NCI-H2196 (cell line): ENCODE results near the gene FOXP4.

ENCODE experiments used
- DNase-seq: peaks from one replicate; lab custom pipeline; 2025; ENCODE audit not compliant: unreplicated experiment; lab: John Stamatoyannopoulos, UW

The FOXP4 gene

DNA sequence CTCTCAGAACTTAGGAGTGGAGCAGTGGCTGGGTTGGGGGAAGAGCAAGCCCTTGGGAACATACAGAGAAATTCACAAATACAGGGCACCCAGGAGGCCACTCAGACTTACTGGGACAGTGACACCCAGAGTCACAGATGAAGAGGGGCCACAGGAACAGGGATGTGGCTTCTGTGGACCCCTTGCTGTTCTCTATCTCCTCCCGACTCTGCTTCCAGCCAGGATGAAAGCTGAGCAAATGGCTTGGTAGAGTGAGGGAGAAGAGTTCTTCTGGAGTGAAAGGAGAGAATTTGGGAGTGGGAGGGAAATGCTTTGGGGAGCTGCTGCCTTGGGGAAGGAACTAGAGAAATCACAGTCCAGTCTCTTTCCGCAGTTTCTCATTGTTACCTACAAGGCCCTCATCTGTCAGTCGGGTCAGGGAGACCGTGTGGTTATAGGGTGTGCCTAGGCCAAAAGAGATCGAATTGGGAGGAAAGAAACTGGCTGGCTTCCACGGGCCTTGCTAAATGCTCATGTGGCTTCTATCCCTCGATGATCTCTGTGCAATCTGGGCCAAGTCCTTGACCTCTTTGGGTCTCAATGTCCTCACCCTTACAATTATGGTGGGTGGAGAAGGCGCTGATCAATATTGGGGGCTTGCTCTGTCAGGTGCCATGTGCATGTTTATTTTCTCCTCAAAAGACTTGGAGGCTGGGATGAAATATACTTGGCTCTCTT is 17.0 kb downstream of the FOXP4 start:
- DNase-seq, result no peak

DNA sequence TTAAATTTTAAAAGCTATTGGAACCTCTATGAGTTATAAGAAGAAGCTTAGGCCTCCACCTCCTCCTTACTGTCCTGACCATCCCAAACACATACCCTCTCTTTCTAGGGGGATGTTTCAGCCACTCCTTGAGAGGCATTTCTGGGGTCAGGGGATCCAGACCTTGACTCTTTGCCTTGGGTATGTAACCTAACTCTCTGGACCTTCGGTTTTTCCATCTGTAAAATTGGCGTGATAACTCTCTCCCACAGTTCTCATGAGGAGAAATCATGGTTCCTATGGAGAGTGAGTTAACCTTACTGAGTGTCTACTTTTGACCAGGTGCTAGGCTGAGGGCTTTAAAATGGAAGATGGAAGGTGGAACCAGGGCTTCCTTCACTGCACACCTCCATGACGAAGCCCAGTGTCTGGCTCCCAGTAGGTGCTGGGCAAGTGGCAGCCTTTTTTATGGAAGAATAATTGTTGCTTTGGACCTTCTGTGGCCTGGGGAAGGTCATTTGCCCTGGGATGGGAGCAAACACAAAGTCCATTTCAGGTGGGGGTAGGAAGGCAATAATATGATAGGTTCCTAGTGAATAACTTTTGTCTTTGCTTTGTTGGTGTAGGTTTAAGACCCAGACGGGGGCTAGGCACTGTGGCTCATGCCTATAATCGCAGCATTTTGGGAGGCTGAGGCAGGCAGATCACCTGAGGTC is 18.4 kb downstream of the FOXP4 start:
- DNase-seq, result no peak

DNA sequence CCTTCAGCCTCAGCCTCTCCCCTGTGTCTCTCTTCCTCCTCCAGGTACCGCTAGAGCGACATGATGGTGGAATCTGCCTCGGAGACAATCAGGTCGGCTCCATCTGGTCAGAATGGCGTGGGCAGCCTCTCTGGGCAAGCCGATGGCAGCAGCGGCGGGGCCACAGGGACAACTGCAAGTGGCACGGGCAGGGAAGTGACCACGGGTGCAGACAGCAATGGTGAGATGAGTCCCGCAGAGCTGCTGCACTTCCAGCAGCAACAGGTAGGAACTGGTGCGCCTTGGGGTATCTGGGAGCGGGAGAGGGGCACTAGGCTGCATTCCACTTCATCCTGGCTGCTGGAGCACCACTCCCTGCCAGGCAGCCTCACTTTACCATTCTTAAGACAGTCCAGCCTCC is 19.5 kb downstream of the FOXP4 start:
- no peak for DNase-seq

DNA sequence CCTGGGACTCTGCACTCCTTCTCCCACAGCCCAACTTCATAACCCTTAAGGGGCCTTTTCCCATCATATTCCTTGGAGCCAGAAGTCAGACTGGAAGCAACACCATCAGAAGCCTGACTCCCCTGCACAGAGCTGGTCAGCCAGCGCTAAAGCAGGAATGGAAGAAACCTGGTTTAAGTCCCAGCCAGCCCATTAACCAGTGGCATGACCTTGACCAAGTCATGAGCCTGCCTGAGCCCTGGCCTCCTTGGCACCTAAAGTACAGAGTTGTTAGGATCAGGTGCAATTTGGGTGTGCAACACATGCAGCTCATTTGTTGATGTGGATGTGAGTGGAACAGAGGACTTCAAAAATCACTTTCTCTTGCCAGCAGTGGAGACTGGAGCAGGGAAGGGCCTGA is 20.8 kb downstream of the FOXP4 start:
- no peak for DNase-seq

DNA sequence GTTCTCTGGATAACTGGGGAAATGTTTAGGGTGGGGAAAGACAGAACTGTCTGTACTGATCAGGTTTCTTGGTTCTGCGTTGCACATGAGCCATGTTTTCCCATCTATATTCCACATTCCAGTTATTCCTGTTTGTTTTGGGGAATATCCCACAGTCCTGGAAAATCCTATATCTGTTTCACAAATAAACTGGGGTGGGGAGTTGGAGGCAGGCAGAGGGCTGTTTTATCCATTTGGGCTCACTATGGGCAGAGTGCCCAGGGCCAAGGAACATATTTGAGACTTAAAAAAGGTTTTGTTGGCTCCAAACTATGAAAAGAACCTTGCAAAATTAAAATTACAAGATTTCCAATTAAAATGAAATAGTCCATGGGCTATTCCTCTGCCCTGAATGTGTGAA is 21.5 kb downstream of the FOXP4 start:
- DNase-seq, result no peak

DNA sequence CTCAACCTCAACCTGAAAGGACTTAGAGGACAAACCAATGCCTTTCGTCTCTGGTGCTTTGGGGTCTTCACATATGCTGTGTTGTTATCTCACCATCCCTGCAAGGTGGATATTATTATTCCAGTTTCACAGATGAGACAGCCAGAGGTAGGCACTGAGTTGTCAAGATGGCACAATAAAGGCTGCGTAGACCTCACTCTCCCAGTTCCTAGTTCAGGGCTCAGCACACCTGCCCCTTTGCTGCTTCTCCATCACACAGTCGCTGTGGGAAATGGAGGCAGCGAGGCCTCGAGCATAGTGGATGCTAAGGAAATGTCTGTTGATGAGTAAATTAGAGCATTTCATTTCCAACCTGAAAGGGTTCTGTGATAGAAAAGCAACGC is 22.0 kb downstream of the FOXP4 start:
- no peak for DNase-seq

DNA sequence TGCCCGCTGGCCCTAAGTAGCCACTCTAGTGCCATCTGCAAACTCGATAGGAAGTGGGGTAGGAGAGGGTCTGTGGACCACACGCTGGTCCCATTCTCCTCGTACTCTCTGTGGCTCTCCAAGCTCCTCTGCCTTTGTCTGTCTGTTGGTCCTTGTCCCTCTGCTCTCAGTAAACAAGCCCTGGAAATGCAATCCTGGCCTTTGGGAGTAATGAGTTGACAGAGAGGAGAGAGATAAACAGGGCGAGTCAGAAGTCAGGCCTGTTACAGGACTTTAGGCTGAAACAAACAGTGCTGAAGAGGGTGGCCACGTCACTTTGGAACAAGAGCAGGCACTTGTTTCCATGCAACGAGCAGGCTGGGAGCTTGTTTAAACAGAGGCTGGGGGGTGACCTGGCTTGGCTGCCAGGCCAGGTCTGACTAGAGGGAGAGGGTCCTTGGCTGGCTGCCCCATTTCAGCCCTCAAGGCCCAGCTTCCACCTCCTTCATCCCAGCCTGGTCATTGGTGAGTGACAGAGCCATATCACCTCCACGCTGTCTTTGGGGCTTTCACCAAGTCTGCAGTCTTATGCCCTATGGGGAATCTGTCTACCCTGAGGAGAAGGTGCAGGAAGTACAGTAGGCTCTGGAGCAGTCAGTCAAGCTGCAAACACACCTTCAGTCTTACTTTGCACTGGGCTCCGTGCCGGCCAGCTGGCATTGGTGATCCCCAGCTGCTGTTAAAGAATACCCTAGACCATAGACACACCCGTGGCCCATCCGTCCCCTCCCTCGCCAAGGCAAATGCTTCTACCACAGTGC is 22.6 kb downstream of the FOXP4 start:
- peak; percentile 90 for DNase-seq

DNA sequence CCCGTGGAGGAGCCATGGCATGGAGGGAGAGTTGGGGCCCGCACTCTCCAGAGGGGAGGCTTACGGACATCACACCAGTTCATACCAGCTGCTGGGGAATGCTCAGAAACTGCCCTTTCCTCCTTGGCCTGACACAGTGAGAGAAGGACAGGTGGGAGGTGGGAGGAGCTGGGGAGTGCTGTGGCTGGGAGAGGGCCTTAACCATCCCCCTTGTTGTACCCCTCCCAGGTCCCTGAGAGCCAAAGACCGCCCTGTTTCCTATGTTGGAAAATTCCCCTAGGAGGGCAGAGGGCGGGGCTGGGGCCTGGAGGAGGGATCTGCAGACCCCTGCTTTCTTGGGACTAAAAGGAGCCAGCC is 24.1 kb downstream of the FOXP4 start:
- no peak for DNase-seq

DNA sequence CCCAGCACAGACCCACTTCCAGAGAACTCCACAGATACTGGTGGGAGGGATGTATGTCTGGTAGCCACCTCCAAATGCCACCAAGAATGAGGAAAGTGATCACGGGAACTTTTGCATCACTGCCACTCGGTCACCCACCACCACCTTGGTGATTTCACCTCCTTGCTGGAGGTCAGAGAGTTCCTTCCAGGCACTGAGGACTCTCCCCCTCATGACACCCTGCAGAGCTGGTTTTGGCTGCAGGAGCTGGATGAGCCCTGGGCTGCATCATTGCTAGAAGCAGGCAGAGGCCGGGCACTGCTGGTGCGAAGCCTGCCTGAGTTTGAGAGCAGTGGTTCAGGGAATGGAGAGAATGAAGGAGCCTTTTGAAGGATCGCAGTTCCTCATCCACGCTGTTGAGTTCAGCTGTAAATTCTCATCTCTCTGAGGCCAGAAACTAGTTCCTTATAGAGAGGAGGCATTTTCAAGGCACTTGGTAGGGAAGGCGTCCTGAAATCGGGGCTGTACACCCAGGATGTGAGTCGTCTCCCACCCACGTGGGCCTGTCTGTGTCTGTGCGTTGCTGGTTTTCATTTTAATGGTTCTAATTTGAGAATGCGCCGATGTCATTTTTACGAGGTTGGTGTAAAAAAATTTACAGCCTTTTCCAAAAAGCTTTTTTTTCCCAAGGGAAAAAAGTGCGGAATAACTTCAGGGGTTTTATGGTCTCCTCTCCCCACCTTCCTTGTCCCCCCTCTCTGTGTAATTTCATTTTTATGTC is 25.0 kb downstream of the FOXP4 start:
- no peak for DNase-seq

DNA sequence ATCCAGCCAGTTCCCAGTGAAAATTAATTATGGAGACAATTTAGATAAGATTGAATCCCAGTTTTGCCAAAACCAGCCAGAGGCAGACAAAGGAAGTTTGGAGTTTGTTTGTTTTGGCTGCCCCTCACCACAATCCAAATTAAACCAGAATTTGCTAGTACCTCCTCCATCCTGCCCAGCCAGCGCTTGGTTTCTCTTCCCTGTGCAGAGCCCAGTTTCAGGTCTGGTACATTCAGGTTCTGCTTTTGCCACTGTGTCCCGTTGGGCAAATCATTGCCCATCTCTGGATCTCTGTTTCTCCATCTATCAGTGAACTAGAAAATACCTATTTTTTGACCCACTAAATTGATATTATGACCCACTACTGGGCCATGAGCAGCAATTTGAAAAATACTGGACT is 26.4 kb downstream of the FOXP4 start:
- DNase-seq, result no peak

DNA sequence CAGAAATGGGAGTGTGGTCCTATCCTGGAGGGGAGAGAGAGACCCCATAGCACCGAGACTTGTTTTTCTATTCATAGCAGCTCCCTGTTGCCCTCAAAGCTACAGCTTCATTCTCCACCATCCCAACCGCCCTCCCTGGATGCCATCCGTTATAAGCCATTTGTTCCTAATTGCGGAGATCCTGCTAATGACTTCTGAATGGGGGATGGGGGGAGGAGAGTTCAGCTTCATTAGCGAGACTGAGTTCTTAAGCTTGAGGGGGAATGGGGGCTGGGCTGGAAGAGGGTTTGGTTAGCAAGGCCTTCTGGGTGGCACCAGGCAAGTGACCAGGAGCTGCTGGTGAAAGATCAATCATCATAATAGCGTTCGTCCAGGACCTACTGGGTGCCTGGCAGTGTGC is 27.1 kb downstream of the FOXP4 start:
- DNase-seq, result no peak

DNA sequence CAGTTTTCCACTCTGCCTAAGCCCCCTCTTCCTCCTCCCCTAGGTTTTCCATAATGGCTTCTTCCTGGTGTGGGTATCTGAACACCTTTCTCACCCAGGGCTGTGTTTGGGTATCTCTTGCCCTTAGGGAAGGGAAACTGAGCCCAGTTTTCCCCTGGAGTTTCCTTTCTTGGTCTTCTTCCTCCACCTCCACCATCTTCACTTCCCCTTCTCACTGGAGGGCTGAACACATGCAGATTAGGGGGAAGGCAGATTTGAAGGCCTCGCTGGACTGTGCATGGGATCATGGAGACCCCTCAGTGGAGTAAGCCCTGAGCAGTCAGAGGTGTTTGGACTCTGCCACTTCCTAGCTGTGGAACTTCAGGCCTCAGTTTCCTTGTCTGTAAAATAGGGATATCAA is 27.8 kb downstream of the FOXP4 start:
- no peak for DNase-seq

DNA sequence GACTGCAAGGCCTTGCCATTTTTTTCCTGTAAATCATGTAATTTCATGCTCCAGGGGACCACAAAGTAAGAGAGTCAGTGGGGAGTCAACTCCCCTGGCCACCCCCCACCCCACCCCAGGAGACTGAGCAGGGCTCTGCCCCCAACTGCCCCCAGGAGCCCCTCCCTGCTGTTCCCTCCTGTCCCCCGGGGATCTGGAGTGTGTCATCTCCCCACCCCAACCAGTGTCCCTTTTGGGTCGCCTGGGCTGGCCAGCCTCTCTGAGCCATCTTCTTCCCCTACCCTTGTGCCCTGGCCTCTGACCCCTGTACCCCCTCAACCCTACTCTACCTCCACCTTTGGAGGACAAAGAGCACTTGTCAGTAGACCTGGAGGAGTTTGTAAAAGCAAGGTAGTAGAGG is 29.4 kb downstream of the FOXP4 start:
- no peak for DNase-seq

DNA sequence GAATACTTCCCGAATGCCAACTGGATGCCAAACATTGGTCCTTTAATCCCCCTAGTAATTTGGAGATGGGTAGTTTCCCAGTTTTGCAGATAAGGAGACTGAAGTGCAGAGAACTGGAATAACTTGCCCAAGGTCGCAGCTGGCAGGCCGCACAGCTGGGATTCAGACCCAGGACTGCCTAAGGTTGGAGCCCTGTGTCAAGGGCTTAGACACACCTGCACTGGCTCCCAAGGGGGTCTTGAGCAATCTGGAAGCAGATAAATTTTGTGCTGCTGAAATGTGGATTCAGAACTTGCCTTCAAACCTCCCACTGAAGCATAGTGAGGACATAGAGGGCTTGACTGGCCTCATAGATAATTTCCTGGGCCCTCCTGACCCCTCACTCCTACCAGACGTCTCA is 30.5 kb downstream of the FOXP4 start:
- DNase-seq, result no peak

DNA sequence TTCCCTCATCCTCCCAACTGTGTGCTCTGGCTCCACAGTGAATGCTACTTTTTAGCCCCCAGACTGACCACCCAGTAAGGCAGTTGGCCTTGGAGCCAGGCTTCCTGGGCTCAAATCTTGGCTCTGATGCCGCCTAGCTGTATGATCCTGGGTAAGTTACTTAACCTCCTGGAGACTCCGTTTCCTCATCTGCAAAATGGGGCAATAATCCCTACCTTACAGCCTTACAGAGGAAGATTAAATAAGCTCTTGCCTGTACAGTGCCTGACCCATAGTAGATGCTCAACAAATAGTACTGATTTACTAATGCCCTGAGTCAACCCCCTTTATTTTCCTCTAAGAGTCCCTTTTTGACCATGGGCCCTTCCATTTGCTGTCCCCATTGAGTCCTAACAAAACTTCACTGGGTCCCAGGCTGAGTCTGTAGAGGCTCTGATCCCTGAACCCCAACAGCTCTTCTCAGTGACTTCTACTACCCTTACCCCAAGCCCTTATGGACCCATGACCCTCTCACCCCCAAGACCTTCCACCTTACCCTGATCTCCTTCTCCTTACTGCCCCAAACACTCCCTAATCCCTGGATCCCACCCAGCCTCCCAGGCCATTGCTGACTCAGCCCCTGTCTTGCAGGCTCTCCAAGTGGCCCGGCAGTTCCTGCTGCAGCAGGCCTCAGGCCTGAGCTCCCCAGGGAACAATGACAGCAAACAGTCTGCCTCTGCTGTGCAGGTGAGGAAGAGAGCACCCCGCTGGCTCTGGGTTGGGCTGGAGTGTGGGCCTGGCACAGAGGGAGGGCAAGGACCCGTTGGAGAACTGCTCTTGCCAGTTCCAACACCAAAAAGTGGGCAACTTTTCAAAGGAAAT is 31.4 kb downstream of the FOXP4 start:
- peak; percentile 72 for DNase-seq

DNA sequence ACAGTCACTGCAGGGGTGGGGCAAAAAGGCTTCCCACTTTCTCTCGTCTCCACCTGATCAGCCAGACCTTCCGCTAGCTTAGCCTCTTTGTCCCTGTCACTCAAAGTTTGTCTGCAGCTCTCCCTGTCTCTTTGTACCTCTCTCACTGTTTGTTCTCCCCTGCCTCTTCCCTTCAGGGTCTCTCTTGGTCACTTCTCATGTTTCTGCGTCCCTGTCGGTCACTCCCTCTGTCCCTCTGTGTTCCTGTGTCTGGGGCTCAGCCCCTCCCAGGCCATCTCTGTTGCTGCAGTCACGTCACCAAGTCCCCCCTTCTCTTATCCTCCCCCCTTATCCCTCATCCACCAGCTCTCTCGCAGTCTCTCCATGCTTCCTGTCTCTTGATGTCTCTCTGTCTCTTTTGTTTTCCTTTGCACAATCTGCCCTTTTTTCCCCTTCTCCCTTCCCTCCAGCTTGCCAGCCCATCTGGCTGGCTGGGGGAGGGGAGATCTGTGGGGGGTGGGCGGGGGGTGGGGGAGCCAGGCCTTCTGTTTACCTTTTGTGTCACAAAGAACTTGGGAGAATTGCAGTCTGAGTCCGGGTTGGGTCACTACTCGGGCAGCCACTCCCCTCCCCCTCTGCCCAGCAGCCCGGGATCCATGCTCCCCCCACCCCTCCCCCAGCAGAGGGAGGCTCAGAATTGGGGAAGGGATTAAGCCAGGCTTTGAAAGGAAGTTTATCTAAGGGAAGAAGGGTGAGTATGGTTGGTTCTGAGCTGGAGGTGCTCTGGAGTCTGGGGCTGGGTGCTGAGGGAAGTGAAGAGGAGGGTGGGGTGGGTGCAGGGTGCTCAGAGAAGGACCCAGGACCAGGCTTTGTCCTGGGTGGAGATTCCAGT is 32.3 kb downstream of the FOXP4 start:
- DNase-seq, result peak; percentile 62

DNA sequence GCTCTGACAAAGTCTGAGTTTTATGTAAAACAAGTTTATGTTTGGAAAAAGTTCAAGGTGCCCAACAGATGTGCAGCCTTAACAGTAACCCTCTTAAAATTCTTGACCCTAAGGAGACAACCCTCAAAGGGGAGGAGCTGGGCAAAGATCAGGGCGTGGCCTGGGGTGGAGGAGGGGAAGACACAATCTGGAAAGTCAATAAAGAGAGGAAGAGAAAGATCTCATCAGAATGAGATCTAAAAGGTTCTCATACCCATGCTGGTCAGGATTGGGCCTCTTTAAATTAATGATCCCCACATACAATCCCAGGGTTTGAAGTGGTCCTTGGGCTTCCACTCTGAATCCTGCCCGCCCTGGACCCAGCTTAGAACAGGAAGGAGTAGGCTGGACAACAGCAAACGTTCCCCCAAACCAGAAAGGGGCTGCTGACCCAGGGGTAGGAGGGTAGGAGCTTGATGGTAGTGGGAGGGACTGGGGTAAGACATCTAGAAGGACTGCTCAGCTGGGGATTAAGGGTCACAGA is 33.0 kb downstream of the FOXP4 start:
- DNase-seq, result no peak

DNA sequence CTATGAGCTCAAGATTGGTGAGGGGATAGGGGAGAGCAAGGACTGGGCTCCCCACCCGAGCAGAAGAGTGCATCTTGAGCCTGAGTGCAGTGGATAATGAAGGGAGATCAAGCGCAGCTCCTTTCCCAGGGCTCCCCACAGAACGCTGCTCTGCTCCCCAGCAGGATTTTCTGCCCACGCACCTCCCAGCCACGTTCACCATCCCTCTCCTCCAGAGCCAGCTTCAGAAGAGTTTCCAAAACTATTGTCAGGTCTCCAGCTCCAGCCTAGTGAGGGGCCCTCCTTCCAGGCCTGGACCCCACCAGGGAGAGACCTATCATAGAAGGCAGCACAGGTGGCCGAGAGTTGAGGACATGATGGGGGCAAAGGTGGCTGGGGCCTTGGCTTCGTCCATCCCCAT is 34.5 kb downstream of the FOXP4 start:
- DNase-seq, result no peak

DNA sequence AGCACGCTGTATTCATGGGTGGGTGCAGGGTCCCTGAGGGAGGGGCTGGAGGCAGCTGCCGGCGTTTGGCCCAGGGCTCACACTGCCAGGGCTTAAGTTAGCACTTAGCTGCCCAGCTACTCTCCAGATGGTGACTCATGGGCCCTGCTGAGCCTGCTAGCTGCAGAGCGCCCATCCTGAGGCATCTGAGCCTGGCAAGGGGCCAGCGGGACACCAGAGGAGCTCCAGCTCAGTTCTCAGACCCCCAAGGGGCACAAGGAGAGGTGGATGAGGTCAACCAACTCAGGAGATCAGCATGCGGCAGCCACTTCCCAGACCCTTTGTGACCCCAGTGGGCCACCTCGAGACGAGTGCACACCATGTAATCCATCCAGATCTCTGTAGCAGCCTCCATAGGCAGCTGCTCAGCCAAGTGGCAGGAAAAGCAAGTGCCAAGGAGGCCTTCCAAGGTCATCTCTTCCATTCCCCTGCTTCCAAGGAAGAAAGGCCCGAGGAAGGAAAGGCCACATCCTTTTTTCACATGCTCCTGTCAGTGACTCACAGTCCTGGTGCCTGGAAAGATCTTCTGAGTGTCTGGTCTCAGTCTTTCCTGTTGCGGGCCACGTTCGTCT is 35.3 kb downstream of the FOXP4 start:
- DNase-seq, result peak; percentile 31
